ENCODE measurements around the gene ADAMTSL1.
"Not testable (repeated sequence)": the region's sequence is repeated elsewhere in the genome, so short reads cannot be mapped to it uniquely, and the experiment has no call there.

ADAMTSL1 gene

GRCh38 chr9:18928711-18929110, 454.8 kb downstream of the ADAMTSL1 start:
- Mint-ChIP-seq H3K4me1 (no peaks in the 10 kb centered on the region), H3K36me3 (ENCODE audit: insufficient read depth) (no peaks in the 10 kb centered on the region), H3K27me3 (no peaks in the 10 kb centered on the region), H3K9me3 (no peaks in the 10 kb centered on the region), H3K4me3 (no peak overlapping the region), H3K27ac (ENCODE audit: low read depth) (no peak overlapping the region)
- DNase-seq (ENCODE audit: low spot score in 2 of 2) = no peak
- ATAC-seq (replicated peaks; ENCODE audit: extremely low read depth, poor library complexity, severe bottlenecking) = no peak

DNA sequence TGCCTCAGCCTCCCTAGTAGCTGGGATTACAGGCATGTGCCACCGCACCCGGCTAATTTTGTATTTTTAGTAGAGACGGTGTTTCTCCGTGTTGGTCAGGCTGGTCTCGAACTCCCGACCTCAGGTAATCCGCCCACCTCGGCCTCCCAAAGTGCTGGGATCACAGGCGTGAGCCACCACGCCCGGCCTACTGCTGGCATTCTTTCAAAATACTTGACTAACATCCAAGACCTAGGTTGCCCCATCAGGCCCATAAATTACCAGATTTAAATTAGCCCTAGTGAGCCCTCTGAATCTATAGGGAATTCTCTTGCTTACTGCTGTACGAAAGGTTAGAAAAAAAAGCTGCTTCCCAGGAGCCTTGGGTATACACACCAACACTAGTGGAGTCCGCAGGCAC, 456.7 kb downstream of the ADAMTSL1 start:
- not testable (repeated sequence) for ATAC-seq (replicated peaks; ENCODE audit: extremely low read depth, poor library complexity, severe bottlenecking); H3K9me3 Mint-ChIP-seq; H3K27ac Mint-ChIP-seq (ENCODE audit: low read depth); DNase-seq (ENCODE audit: low spot score in 2 of 2); H3K4me1 Mint-ChIP-seq; H3K36me3 Mint-ChIP-seq (ENCODE audit: insufficient read depth); H3K4me3 Mint-ChIP-seq
- peaks cover 16% of the 10 kb centered on the region for H3K27me3 Mint-ChIP-seq

- Mint-ChIP-seq H3K27ac (ENCODE audit: low read depth) (no peak overlapping the region), H3K4me3 (no peak overlapping the region), H3K36me3 (ENCODE audit: insufficient read depth) (no peaks in the 10 kb centered on the region), H3K4me1 (no peaks in the 10 kb centered on the region), H3K9me3 (peaks cover 6% of the 10 kb centered on the region), H3K27me3 (peaks cover 33% of the 10 kb centered on the region)
- ATAC-seq (replicated peaks; ENCODE audit: extremely low read depth, poor library complexity, severe bottlenecking) (no peak), DNase-seq (ENCODE audit: low spot score in 2 of 2) (no peak)
These were observed 461.6 kb downstream of the ADAMTSL1 start for GRCh38 chr9:18935541-18935940.

DNA sequence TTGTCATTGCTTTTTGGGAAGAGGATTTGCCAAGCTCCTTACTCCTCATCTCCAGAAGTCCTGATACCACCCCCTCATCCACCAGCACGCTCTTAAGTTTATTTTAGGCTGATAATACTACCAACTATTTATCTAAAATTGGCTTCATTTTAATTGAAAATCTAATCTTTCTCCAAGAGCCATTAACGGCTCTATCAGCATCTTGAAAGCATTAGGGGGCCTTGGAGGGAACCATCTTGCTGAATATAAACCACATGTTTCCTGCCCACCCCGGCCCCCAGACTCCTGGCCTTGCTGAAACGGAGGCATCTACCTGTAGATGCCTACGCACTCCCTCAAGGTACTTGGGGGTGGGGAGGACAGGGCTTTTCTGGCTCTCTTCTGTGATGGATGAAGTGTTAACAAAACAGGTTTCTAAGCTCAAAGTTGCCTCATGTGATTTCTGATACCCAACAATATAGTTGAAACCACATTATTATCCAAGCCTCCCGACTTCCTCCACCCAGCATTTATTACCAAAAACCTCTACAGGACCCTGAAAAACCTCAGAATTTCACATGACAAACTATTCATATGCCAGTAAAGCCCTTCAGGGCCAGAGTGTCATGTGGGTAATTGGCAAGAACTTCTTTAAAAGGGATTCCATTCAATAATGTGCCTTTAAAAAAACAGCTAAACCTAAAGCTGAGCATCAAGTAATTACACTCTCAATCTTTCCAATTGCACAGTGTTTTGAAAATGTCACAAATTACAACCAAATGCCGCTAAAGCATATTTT, 462.3 kb downstream of the ADAMTSL1 start:
- Mint-ChIP-seq H3K9me3 (peaks cover 6% of the 10 kb centered on the region), H3K27me3 (peaks cover 33% of the 10 kb centered on the region), H3K4me1 (no peaks in the 10 kb centered on the region), H3K36me3 (ENCODE audit: insufficient read depth) (no peaks in the 10 kb centered on the region), H3K4me3 (no peak overlapping the region), H3K27ac (ENCODE audit: low read depth) (no peak overlapping the region)
- ATAC-seq (replicated peaks; ENCODE audit: extremely low read depth, poor library complexity, severe bottlenecking) (no peak), DNase-seq (ENCODE audit: low spot score in 2 of 2) (no peak)

DNA sequence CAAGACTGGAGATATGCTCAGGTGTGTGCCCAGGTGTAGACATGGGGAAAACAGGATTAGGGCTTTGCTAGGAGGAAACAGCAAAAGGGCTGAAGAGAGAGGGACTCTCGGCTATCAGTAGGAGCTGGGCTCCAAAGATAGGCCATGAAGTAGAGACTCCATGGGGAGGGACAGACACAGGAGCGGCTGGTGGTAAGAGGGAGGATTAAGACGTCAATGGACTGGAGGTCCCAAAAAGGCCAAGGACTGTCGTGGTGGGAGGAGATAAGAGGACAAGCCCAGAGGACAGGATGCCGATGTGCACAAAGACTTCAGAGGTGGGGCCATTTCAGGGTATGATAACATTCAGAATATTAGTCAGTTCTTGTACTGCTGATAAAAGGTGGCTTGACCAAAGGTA, 466.0 kb downstream of the ADAMTSL1 start:
- peaks cover 40% of the 10 kb centered on the region for H3K27me3 Mint-ChIP-seq

GRCh38 chr9:18941060-18941740, 467.2 kb downstream of the ADAMTSL1 start:
- no peaks in the 10 kb centered on the region for H3K9me3 Mint-ChIP-seq
- H3K27ac Mint-ChIP-seq (ENCODE audit: low read depth) = no peak overlapping the region
- no peaks in the 10 kb centered on the region for H3K4me1 Mint-ChIP-seq
- ATAC-seq (replicated peaks; ENCODE audit: extremely low read depth, poor library complexity, severe bottlenecking) (no peak), DNase-seq (ENCODE audit: low spot score in 2 of 2) (no peak)
- H3K36me3 Mint-ChIP-seq (ENCODE audit: insufficient read depth) = no peaks in the 10 kb centered on the region
- no peak overlapping the region for H3K4me3 Mint-ChIP-seq
- peaks cover 35% of the 10 kb centered on the region for H3K27me3 Mint-ChIP-seq

More for the DNA sequence above, 466.0 kb downstream of the ADAMTSL1 start:
- Mint-ChIP-seq H3K4me3 (no peak overlapping the region), H3K36me3 (ENCODE audit: insufficient read depth) (no peaks in the 10 kb centered on the region), H3K9me3 (no peaks in the 10 kb centered on the region), H3K27ac (ENCODE audit: low read depth) (no peak overlapping the region), H3K4me1 (no peaks in the 10 kb centered on the region)
- no peak for ATAC-seq (replicated peaks; ENCODE audit: extremely low read depth, poor library complexity, severe bottlenecking)
- DNase-seq (ENCODE audit: low spot score in 2 of 2) = no peak

DNA sequence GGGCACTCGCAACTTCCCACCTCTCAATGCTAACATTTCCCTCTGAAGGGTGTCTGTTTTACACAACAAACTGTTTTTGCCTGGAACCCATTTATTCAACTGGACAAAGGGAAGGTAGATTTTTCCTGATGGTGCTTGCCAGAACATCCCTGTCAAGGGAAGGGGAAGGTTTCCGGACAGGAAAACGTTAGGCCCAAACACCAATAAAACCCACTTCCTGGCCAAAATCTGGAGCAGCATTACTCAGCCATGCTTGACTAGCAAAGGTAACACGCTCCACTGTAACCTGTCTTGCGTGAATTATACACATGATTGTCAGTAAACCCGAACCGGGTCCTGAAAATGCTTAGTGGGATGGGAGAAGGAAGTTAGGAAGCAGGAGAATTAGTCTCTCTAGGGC, 468.8 kb downstream of the ADAMTSL1 start:
- ATAC-seq (replicated peaks; ENCODE audit: extremely low read depth, poor library complexity, severe bottlenecking) (no peak), DNase-seq (ENCODE audit: low spot score in 2 of 2) (no peak)
- no peaks in the 10 kb centered on the region for H3K4me1 Mint-ChIP-seq
- peaks cover 25% of the 10 kb centered on the region for H3K27me3 Mint-ChIP-seq
- H3K27ac Mint-ChIP-seq (ENCODE audit: low read depth) = no peak overlapping the region
- no peak overlapping the region for H3K4me3 Mint-ChIP-seq
- H3K9me3 Mint-ChIP-seq = no peaks in the 10 kb centered on the region
- no peaks in the 10 kb centered on the region for H3K36me3 Mint-ChIP-seq (ENCODE audit: insufficient read depth)

GRCh38 chr9:18947892-18948339, 474.0 kb downstream of the ADAMTSL1 start:
- Mint-ChIP-seq H3K9me3 (no peaks in the 10 kb centered on the region), H3K4me1 (no peaks in the 10 kb centered on the region), H3K27ac (ENCODE audit: low read depth) (no peak overlapping the region), H3K27me3 (peaks cover 10% of the 10 kb centered on the region), H3K36me3 (ENCODE audit: insufficient read depth) (no peaks in the 10 kb centered on the region), H3K4me3 (no peak overlapping the region)
- no peak for DNase-seq (ENCODE audit: low spot score in 2 of 2)
- ATAC-seq (replicated peaks; ENCODE audit: extremely low read depth, poor library complexity, severe bottlenecking) = no peak

- Mint-ChIP-seq H3K9me3 (no peaks in the 10 kb centered on the region), H3K4me3 (no peak overlapping the region), H3K36me3 (ENCODE audit: insufficient read depth) (no peaks in the 10 kb centered on the region), H3K27me3 (peaks cover 5% of the 10 kb centered on the region), H3K27ac (ENCODE audit: low read depth) (no peak overlapping the region), H3K4me1 (peaks cover 4% of the 10 kb centered on the region)
- ATAC-seq (replicated peaks; ENCODE audit: extremely low read depth, poor library complexity, severe bottlenecking) (no peak), DNase-seq (ENCODE audit: low spot score in 2 of 2) (no peak)
These were observed 478.0 kb downstream of the ADAMTSL1 start for GRCh38 chr9:18951936-18952335.

DNA sequence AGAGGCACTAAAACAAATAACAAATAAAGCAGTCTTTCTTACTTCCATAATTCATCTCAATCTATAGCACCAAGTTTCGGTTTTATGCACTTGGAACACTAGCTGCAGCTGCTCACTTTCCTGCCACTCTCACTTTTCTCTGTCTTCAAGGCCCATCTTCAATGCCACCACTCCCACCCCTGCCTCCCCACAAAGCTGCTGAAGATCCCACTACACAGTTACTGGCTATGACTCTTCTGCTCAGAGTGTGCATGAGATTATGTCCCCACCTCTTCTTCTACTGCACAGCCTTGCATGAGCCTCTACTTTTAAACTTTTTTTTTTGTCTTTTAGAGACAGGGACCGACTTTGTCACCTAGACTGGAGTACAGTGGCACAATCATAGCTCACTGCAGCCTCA, 481.7 kb downstream of the ADAMTSL1 start:
- peaks cover 4% of the 10 kb centered on the region for H3K4me1 Mint-ChIP-seq
- H3K4me3 Mint-ChIP-seq = no peak overlapping the region
- no peak overlapping the region for H3K27ac Mint-ChIP-seq (ENCODE audit: low read depth)
- peaks cover 29% of the 10 kb centered on the region for H3K27me3 Mint-ChIP-seq
- H3K9me3 Mint-ChIP-seq = no peaks in the 10 kb centered on the region
- ATAC-seq (replicated peaks; ENCODE audit: extremely low read depth, poor library complexity, severe bottlenecking) (no peak), DNase-seq (ENCODE audit: low spot score in 2 of 2) (no peak)
- no peaks in the 10 kb centered on the region for H3K36me3 Mint-ChIP-seq (ENCODE audit: insufficient read depth)
